Ishikawa (cell line): ENCODE data around the gene EML6.

Experiments
- CEBPB ChIP-seq: IDR thresholded peaks from 2 replicates; pipeline ENCODE4 v1.6.1; 2012
- CREB1 ChIP-seq: IDR thresholded peaks from 2 replicates; pipeline ENCODE4 v1.6.1; 2012; ENCODE audit warnings: low read depth
- EGR1 ChIP-seq: IDR thresholded peaks from 2 replicates; pipeline ENCODE4 v1.6.1; 2012
- EP300 ChIP-seq: IDR thresholded peaks from 2 replicates; pipeline ENCODE4 v1.6.1; 2012; ENCODE audit warnings: borderline replicate concordance
- FOXM1 ChIP-seq: IDR thresholded peaks from 2 replicates; pipeline ENCODE4 v1.6.1; 2012; ENCODE audit warnings: low read depth, borderline replicate concordance
- MAX ChIP-seq: IDR thresholded peaks from 2 replicates; pipeline ENCODE4 v1.6.1; 2012
- NFIC ChIP-seq: IDR thresholded peaks from 2 replicates; pipeline ENCODE4 v1.6.1; 2012
- RAD21 ChIP-seq: IDR thresholded peaks from 2 replicates; pipeline ENCODE4 v1.6.1; 2012; ENCODE audit warnings: low read depth
- REST ChIP-seq: IDR thresholded peaks from 2 replicates; pipeline ENCODE4 v1.6.1; 2012; ENCODE audit warnings: low read depth, mild to moderate bottlenecking
- TAF1 ChIP-seq: IDR thresholded peaks from 2 replicates; pipeline ENCODE4 v1.6.1; 2012; ENCODE audit warnings: low read depth, mild to moderate bottlenecking
- TCF12 ChIP-seq: IDR thresholded peaks from 2 replicates; pipeline ENCODE4 v1.6.1; 2012; ENCODE audit warnings: low read depth
- TEAD4 ChIP-seq: IDR thresholded peaks from 2 replicates; pipeline ENCODE4 v1.6.1; 2012
- USF1 ChIP-seq: IDR thresholded peaks from 2 replicates; pipeline ENCODE4 v1.6.1; 2012
- YY1 ChIP-seq: IDR thresholded peaks from 2 replicates; pipeline ENCODE4 v1.6.1; 2012; ENCODE audit warnings: low read depth

GRCh38 chr2:54709336-54709809 lies 14.1 kb upstream of the EML6 start:
- TF ChIP-seq TAF1 (no peak), EP300 (no peak), RAD21 (no peak), MAX (no peak), CREB1 (no peak), REST (no peak), EGR1 (no peak), YY1 (no peak), USF1 (no peak), TEAD4 (no peak), FOXM1 (no peak), TCF12 (no peak), CEBPB (no peak), NFIC (no peak)
